Stimulated activated CD8-positive, alpha-beta memory T cell treated with anti-CD3 and anti-CD28 coated beads, Interleukin-7, amount 100 ng/mL, for 4 hours (primary cell): ENCODE results near the gene EEF2K.

Experiments
- DNase-seq, 2 donors: peaks; one replicate each; pipeline ENCODE4 v3.0.0-alpha.2; 2020; ENCODE audit warnings: low read depth in 2 of 2

The EEF2K gene

GRCh38 chr16:22240023-22240710 lies 34.1 kb downstream of the EEF2K start:
- DNase-seq, result no peak

DNA sequence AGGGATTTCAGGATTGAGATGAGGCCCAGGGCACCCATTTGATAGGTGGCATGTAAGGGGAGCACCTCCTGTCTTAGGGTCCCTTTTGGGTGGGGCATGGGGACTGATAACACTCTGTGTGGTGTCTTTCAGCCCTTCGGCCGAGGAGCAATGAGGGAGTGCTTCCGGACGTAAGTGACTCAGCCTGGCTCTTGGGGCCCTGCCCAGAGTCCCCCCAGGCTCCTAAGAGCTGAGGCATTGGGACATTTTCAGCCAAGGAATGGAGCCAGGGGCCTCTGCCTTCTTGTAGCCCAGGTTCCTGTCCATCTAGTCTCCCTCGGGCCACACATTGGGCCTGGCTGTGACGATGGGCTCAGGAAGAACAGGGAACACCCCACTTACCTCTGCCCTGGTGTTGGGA lies 44.4 kb downstream of the EEF2K start:
- no peak for DNase-seq

- DNase-seq, result no peak
Measured at GRCh38 chr16:22252317-22252716, 46.2 kb downstream of the EEF2K start.

DNA sequence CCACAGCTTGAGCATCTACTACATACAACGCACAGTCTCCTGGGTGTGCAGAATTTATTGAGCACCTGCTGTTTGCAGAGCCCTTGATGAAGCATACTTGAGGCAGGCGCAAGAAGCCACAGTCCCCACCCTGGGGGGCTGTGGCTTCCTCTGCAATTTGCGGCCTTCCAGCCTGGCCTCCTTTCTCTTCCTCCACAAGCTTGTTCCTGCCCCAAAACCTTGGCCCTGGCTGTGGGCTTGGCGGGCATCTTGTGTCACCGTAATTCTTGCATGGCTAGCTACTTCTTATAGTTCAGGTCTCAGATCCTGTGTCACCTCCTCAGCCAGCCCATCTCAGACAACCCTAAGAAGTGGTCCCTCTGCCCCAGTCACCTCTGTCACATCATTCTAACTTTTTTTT lies 47.2 kb downstream of the EEF2K start:
- no peak for DNase-seq

DNA sequence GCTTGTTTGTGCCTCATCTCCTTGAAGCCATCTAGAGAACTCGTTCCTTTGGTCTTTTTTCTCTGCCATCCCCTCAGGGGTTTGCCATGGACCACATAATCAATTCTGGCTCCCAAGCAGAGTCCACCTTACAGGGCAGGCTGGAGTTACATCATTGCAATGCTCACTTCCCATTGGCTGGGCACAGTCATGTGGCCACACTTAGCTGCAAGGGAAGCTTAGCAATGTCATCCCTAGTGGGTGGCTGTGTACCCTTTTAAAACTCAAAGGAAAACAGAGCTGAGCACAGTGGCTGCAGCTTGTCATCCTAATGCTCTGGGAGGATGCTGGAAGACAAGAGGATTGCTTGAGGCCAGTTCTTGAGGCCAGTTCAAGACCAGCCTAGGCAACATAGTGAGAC lies 49.3 kb downstream of the EEF2K start:
- DNase-seq, result no peak

GRCh38 chr16:22257440-22257839 lies 51.4 kb downstream of the EEF2K start:
- DNase-seq, result no peak

GRCh38 chr16:22260490-22260889 lies 54.4 kb downstream of the EEF2K start:
- DNase-seq, result no peak

- DNase-seq, result peak in 1 of 2 donors; percentile 3
Measured at GRCh38 chr16:22262460-22262859, 56.4 kb downstream of the EEF2K start.

DNA sequence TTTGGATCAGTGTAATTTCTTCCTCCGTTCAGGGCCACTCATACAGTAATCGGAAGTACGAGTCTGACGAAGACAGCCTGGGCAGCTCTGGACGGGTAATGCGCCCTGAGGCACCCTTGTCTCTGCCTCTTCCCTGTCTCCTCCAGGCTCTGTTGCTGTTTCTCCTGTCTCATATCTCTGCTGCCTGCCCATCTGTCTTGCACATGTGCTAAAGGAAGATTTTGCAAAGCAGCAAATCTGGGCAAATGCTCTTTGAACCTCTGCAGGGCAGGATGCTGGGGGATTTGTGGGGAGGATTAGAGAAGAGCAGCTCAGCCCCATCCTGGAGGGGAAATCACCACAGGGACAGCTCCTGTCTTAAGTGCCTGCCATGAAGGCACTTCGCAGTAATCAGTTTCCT lies 58.7 kb downstream of the EEF2K start:
- no peak for DNase-seq

- no peak for DNase-seq
Measured at GRCh38 chr16:22265351-22265750, 59.3 kb downstream of the EEF2K start.

DNA sequence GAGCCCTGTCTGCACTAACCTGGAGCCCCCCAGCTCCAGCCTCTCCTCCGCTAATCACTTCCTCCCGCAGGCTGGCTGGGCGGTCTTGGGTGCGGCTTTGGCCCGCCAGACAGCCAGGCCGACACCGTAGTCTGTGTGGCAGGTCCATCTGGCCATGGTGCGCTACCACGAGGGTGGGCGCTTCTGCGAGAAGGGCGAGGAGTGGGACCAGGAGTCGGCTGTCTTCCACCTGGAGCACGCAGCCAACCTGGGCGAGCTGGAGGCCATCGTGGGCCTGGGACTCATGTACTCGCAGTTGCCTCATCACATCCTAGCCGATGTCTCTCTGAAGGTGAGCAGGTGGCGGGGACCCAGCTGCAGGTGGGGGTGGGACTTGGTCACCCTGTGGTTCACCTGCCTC lies 60.5 kb downstream of the EEF2K start:
- no peak for DNase-seq

DNA sequence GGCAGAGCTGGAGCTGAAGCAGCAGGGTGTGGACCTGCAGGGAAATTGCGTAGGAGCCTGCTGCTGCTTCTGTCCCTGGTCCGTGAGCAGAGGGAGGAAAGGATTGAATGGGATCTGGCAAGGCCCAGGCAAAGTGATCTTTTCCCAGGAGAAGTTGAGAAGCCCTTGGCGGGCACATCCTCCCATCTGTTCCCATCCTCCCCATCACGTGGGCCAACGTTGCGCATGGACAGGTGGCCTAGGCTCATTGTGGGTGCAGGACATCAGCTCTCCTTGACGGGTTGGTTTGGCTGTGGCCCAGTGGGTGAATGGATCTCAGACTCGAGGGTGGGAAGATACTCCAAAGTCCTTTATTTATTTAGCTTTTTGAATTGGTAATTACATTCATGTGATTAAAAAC lies 61.7 kb downstream of the EEF2K start:
- DNase-seq, result no peak

GRCh38 chr16:22270525-22270924 lies 64.4 kb downstream of the EEF2K start:
- no peak for DNase-seq

- DNase-seq, result no peak
Measured at GRCh38 chr16:22272870-22273650, 67.0 kb downstream of the EEF2K start.

DNA sequence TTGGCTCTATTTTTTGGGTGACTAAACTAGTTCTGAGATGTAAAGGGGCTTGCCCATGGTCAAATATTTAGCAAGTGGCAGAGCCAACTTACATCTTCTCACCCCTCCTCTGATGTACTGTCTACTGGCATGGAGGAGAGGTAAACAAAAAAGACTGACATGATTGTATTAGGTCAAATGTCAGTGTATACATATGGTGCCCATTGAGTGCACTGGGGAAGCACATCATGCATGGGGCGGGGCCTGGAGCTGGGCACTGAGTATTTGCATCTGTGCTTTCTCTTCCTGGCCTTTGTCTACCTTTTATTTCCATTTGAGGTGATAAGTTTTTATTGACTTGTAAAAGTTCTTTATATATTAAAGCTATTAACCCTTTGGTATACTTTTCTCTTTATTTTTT lies 68.8 kb downstream of the EEF2K start:
- no peak for DNase-seq

- no peak for DNase-seq
Measured at GRCh38 chr16:22278441-22279230, 72.6 kb downstream of the EEF2K start.

- DNase-seq, result no peak
Measured at GRCh38 chr16:22282254-22282892, 76.3 kb downstream of the EEF2K start.

- no peak for DNase-seq
Measured at GRCh38 chr16:22284637-22285036, 78.6 kb downstream of the EEF2K start.

DNA sequence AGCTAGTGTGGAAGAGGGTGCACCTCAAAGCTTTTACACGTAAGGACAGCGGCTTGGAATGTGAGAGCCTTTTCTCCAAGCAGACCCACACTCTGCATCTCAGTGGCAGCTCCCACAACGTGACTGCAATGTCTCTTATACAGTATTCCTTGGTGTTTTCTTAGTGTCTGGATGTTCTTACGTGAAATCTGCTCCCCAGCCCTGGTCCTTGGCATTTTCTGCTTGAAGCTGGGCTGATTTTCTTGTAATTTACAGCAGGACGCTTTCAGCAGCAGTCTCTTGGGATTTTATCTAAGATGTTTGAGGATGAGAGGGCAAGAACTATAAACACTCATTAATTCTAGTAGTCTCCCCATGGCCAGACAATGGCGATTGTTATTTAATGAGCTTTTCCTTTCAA lies 79.0 kb downstream of the EEF2K start:
- DNase-seq, result no peak

- DNase-seq, result no peak
Measured at GRCh38 chr16:22291020-22291419, 84.9 kb downstream of the EEF2K start.

DNA sequence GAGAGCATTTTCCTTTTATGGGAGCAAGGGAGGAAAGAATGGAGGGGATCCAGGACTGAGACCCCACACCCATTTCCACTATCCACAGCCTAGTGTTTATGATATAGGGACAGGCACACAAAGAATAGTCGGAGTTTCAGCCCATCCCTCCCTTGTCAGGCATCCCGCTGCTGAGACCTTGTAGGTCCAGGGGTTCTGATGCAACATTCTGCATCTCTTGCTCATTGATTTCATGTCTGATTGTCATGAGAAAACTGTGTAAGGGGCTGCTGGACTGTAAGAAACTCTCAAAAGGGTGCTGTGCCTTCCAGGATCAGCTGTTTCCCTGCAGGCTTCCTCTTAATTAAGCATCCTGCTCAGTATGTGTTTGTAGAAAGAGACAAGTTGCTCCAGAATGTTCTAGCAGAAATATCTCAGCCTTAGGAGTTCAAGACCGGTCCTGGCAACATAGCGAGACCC lies 85.8 kb downstream of the EEF2K start:
- DNase-seq, result no peak

DNA sequence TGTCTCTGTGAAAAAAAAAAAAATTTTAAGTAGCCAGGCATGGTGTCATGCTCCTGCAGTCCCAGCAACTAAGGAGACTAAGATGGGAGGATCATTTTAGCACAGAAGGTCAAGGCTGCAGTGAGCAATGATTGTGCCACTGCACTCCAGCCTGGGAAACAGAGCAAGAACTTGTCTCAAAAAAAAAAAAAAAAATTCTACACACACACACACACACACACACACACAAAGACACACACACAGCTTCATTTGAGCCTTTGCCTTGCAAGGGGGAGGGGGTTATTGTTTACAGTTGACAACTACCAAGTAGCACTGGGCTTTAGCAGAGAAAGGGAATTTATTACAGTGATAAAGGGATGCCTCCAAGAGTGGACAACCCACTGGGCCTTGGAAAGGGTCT lies 86.2 kb downstream of the EEF2K start:
- DNase-seq, result no peak
